Activated gamma-delta T cell (primary cell): Measurements from ENCODE around the gene PNMA8B.

Source experiments
- DNase-seq: peaks from one replicate; lab custom pipeline; 2025; lab: John Stamatoyannopoulos, UW

Gene PNMA8B

GRCh38 chr19:46487178-46487801 lies 8.4 kb downstream of the PNMA8B start:
- no peak for DNase-seq

- no peak for DNase-seq
Measured at GRCh38 chr19:46486358-46486757, 9.3 kb downstream of the PNMA8B start.

- DNase-seq, result no peak
Measured at GRCh38 chr19:46484656-46485055, 11.0 kb downstream of the PNMA8B start.

DNA sequence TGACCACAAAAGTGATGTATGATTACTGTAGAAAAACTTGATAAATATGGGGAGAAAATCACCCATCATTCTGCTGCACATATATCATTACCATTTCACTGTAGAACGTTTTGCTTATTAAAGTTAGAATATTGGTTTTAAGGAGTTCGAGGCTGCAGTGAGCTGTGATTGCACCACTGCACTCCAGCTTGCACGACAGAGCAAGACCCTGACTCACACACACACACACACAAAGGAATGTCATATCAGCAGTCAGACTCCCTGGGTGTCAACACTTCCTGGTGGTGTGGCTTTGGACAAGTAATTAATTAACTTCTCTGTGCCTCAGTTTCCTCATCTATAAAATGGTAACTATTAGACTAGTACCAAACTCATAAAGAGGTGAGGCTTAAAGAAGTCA lies 13.0 kb downstream of the PNMA8B start:
- DNase-seq, result no peak

DNA sequence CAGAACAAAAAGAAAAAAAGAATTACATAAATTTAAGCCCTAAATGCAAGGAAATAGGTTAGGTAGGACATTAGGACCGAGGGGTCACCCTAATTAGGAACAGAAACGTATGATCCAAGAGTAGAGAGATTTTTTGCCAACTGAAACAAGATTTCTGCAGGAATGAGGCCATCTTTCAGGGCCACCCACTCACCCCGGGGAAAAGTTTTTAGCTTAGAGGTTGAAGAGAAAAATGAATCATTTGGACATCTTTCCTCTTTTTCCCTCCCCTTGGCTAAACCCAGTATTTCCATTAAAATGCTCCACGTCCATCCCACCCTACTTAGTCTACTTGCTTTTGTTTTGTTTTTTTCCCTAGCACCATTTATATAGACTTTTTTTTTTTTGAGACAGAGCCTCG lies 13.7 kb downstream of the PNMA8B start:
- DNase-seq, result no peak

GRCh38 chr19:46481223-46481848 lies 14.3 kb downstream of the PNMA8B start:
- DNase-seq, result no peak

- no peak for DNase-seq
Measured at GRCh38 chr19:46480415-46480814, 15.3 kb downstream of the PNMA8B start.

- no peak for DNase-seq
Measured at GRCh38 chr19:46478356-46478986, 17.2 kb downstream of the PNMA8B start.

GRCh38 chr19:46475986-46476385 lies 19.7 kb downstream of the PNMA8B start:
- DNase-seq, result no peak

- no peak for DNase-seq
Measured at GRCh38 chr19:46474211-46474610, 21.5 kb downstream of the PNMA8B start.

DNA sequence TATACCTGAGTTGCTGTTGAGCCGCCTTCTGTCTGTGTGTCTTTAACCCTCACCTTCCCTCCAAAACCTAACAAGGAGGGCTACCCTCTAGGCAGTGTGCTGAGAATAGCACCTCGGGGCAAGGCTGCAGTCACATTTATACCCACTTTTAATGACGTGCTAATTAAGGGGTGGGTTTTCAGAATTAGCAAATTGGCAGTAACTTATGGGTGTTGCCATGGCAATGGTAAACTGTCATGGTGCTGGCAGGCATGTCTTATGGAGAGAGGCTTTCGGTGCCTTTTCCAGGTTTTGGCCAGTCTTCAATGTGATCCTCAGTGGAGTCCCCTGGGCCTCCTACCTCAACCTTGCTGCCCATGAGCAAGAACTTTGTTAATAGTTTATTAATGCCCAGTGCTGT lies 23.1 kb downstream of the PNMA8B start:
- DNase-seq, result no peak

- DNase-seq, result no peak
Measured at GRCh38 chr19:46471811-46472543, 23.7 kb downstream of the PNMA8B start.

- DNase-seq, result no peak
Measured at GRCh38 chr19:46471116-46471733, 24.4 kb downstream of the PNMA8B start, which contains the start of gene PNMA8A. PNMA8A (minus strand) TSS chr19:46471563; CDS start chr19:46471035, 528 bp downstream.

- DNase-seq, result no peak
Measured at GRCh38 chr19:46470376-46470775, 25.3 kb downstream of the PNMA8B start.

DNA sequence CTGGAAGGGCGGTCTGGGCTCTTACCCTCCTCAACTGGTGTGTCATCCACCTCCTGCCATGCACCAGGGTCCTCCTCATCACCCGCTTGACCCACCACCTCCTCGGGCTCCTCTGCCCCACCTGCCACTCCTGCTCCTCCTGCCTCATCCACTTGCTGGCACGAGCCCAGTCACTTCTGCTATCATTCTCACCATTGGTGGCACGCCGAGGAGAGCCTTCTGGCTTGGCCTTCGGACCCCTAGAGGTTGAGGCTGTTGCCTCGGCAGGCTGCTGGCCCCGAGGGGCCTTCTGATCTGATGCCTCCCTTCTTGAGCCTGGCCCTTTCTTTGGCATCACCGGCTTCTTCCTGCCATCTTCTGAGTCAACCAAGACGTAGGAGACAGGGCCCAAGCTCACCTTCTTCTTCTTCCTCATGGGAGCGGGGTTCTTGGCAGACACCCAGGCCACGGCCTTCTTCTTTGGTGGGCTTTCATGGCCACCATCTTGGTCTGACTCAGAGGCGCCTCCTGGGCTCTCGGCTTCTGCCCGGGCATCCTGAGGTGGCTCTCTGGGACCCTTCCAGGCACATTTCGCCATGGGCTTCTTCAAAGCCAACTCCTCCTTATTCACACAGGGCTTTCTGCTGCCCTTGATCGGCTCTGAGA lies 26.0 kb downstream of the PNMA8B start:
- no peak for DNase-seq

- no peak for DNase-seq
Measured at GRCh38 chr19:46466536-46467196, 29.0 kb downstream of the PNMA8B start.

GRCh38 chr19:46463516-46463915 lies 32.2 kb downstream of the PNMA8B start:
- DNase-seq, result no peak

GRCh38 chr19:46461537-46461936 lies 34.1 kb downstream of the PNMA8B start:
- no peak for DNase-seq

- no peak for DNase-seq
Measured at GRCh38 chr19:46460981-46461380, 34.7 kb downstream of the PNMA8B start.

DNA sequence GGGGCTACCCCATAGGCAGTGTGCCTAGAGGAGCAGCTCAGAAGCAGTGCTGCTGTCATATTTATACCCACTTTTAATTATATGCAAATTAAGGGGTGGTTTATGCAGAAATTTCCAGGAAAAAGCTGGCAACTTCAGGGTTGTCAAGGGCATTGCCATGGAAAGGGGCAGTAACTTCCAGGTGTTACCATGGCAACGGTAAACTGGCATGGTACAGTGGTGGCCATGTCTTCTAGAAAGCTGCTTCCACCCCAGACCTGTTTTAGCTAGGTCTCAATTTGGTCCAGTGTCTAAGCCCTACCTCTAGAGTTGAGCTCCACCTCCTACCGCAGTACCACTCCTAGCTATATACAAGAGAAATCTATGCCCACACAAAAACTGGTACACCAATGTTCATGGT lies 35.6 kb downstream of the PNMA8B start:
- no peak for DNase-seq

DNA sequence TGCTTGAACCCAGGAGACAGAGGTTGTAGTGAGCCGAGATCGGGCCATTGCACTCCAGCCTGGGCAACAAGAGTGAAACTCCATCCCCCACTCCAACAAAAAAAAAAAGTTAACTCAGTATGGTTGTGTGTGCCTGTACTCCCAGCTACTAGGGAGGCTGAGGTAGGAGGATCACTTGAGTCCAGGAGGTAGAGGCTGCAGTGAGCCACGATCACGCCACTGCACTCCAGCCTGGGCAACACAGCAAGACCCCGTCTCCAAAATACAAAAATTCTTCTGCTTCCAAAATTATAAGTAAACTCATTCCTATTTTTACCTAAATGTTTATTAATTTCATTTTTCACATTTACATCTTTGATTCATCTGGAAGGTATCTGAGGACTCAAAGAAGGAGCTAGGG lies 38.7 kb downstream of the PNMA8B start:
- DNase-seq, result no peak
